ENCODE results near the gene NSUN5.
"Not testable (repeated sequence)": the region's sequence is repeated elsewhere in the genome, so short reads cannot be mapped to it uniquely, and the experiment has no call there.

NSUN5 gene

GRCh38 chr7:73297235-73297634 is 11.4 kb downstream of the NSUN5 start:
- DNase-seq (ENCODE audit: low read depth in 2 of 2), result not testable (repeated sequence)

- DNase-seq (ENCODE audit: low read depth in 2 of 2), result not testable (repeated sequence)
Measured at GRCh38 chr7:73277210-73277609, 31.4 kb downstream of the NSUN5 start.

- DNase-seq (ENCODE audit: low read depth in 2 of 2), result not testable (repeated sequence)
Measured at GRCh38 chr7:73267813-73268212, 40.8 kb downstream of the NSUN5 start.

GRCh38 chr7:73266719-73267368 is 41.8 kb downstream of the NSUN5 start:
- DNase-seq (ENCODE audit: low read depth in 2 of 2), result not testable (repeated sequence)

GRCh38 chr7:73262416-73262815 is 46.2 kb downstream of the NSUN5 start:
- DNase-seq (ENCODE audit: low read depth in 2 of 2), result not testable (repeated sequence)

All from stimulated activated CD8-positive, alpha-beta memory T cell treated with anti-CD3 and anti-CD28 coated beads, Interleukin-7, amount 100 ng/mL, for 1 hour (primary cell).